Measurements from ENCODE around the gene PCED1A. TPM values are rescaled to one million over a fixed set of nuclear protein-coding genes. Genes with fewer than 3 reads are reported as not detected.
"Not testable (repeated sequence)": the region's sequence is repeated elsewhere in the genome, so short reads cannot be mapped to it uniquely, and the experiment has no call there.

Gene PCED1A
- total RNA-seq, 1 donor from 2014 or later = 53.2 TPM

GRCh38 chr20:2812189-2812588 is 28.3 kb downstream of the PCED1A start:
- no peaks in the 10 kb centered on the region for H3K36me3 Mint-ChIP-seq (ENCODE audit: low read depth)
- H3K27ac Mint-ChIP-seq = no peak overlapping the region
- TF ChIP-seq CTCF (IDR thresholded peaks at IDR 0.05) = no peak
- ChIA-PET CTCF (no interaction called here), POLR2A (no interaction called here)
- peaks cover 46% of the 10 kb centered on the region for H3K27me3 Mint-ChIP-seq
- no peaks in the 10 kb centered on the region for H3K4me1 Mint-ChIP-seq
- H3K9me3 Mint-ChIP-seq = peaks cover 8% of the 10 kb centered on the region
- no peak overlapping the region for H3K4me3 Mint-ChIP-seq
- ATAC-seq (ENCODE audit: low read depth) (no peak), DNase-seq (no peak)
- intact Hi-C loops (cut with micrococcal nuclease) = no loop called here

GRCh38 chr20:2809690-2810089 is 30.8 kb downstream of the PCED1A start:
- intact Hi-C loops (cut with micrococcal nuclease) = no loop called here
- Mint-ChIP-seq H3K27me3 (peaks cover 56% of the 10 kb centered on the region), H3K36me3 (ENCODE audit: low read depth) (no peaks in the 10 kb centered on the region), H3K27ac (no peak overlapping the region), H3K4me3 (no peak overlapping the region), H3K4me1 (no peaks in the 10 kb centered on the region), H3K9me3 (peaks cover 8% of the 10 kb centered on the region)
- ATAC-seq (ENCODE audit: low read depth) (no peak), DNase-seq (no peak)
- TF ChIP-seq CTCF (IDR thresholded peaks at IDR 0.05) = no peak
- CTCF ChIA-PET = no interaction called here
- POLR2A ChIA-PET = no interaction called here

GRCh38 chr20:2807929-2808328 is 32.5 kb downstream of the PCED1A start:
- CTCF ChIA-PET; POLR2A ChIA-PET; DNase-seq; intact Hi-C loops (cut with micrococcal nuclease); H3K36me3 Mint-ChIP-seq (ENCODE audit: low read depth); H3K27ac Mint-ChIP-seq; H3K4me1 Mint-ChIP-seq; H3K9me3 Mint-ChIP-seq; ATAC-seq (ENCODE audit: low read depth); H3K4me3 Mint-ChIP-seq: not testable (repeated sequence)
- peaks cover 53% of the 10 kb centered on the region for H3K27me3 Mint-ChIP-seq

GRCh38 chr20:2807019-2807418 is 33.4 kb downstream of the PCED1A start:
- Mint-ChIP-seq H3K9me3 (peaks cover 3% of the 10 kb centered on the region), H3K27ac (no peak overlapping the region), H3K4me1 (no peaks in the 10 kb centered on the region), H3K36me3 (ENCODE audit: low read depth) (no peaks in the 10 kb centered on the region), H3K27me3 (peaks cover 51% of the 10 kb centered on the region), H3K4me3 (no peak overlapping the region)
- ChIA-PET POLR2A (no interaction called here), CTCF (no interaction called here)
- TF ChIP-seq CTCF (IDR thresholded peaks at IDR 0.05) = no peak
- ATAC-seq (ENCODE audit: low read depth) = no peak
- DNase-seq = no peak
- intact Hi-C loops (cut with micrococcal nuclease) = no loop called here

- no peak overlapping the region for H3K4me3 Mint-ChIP-seq
- peaks cover 4% of the 10 kb centered on the region for H3K4me1 Mint-ChIP-seq
- ATAC-seq (ENCODE audit: low read depth) = no peak
- H3K9me3 Mint-ChIP-seq = no peaks in the 10 kb centered on the region
- TF ChIP-seq CTCF (IDR thresholded peaks at IDR 0.05) = no peak
- intact Hi-C loops (cut with micrococcal nuclease) = no loop called here
- no peak overlapping the region for H3K27ac Mint-ChIP-seq
- H3K36me3 Mint-ChIP-seq (ENCODE audit: low read depth) = no peaks in the 10 kb centered on the region
- ChIA-PET CTCF (no interaction called here), POLR2A (no interaction called here)
- DNase-seq = no peak
- peaks cover 49% of the 10 kb centered on the region for H3K27me3 Mint-ChIP-seq
These were observed 34.1 kb downstream of the PCED1A start for GRCh38 chr20:2806351-2806701.

GRCh38 chr20:2805689-2806350 is 34.6 kb downstream of the PCED1A start:
- DNase-seq = no peak
- ChIA-PET POLR2A (no interaction called here), CTCF (no interaction called here)
- Mint-ChIP-seq H3K4me3 (no peak overlapping the region), H3K4me1 (peaks cover 9% of the 10 kb centered on the region), H3K27me3 (peaks cover 49% of the 10 kb centered on the region), H3K27ac (no peak overlapping the region), H3K36me3 (ENCODE audit: low read depth) (no peaks in the 10 kb centered on the region), H3K9me3 (no peaks in the 10 kb centered on the region)
- no peak for TF ChIP-seq CTCF (IDR thresholded peaks at IDR 0.05)
- intact Hi-C loops (cut with micrococcal nuclease) = no loop called here
- ATAC-seq (ENCODE audit: low read depth) = no peak
